ENCODE results near the gene MYT1. TPM values are rescaled to one million over a fixed set of nuclear protein-coding genes. Genes with fewer than 3 reads are reported as not detected.

MYT1 gene
- total RNA-seq, 2 donors from 2014 or later = 2.4 to 4.5 TPM

Other genes with a start within 250 kb of the MYT1 start
- 10 to 100 TPM; 36.5 to 47.8 TPM for gene UCKL1, start 208.0 kb upstream of the MYT1 start, total RNA-seq
- 10 to 100 TPM; 23.7 to 26.8 TPM for gene ZNF512B, start 194.5 kb upstream of the MYT1 start, total RNA-seq
- 1 to 10 TPM; 5.6 to 6.0 TPM for gene SAMD10, start 184.8 kb upstream of the MYT1 start, total RNA-seq
- 10 to 100 TPM; 73.3 to 73.9 TPM for gene PRPF6, start 183.3 kb upstream of the MYT1 start, total RNA-seq
- 1 to 10 TPM; 4.0 to 4.1 TPM for gene C20orf204, start 128.3 kb upstream of the MYT1 start, total RNA-seq
- 1 to 10 TPM; 2.3 to 2.8 TPM for gene SOX18, start 114.8 kb upstream of the MYT1 start, total RNA-seq
- 100 to 1,000 TPM in 1 of 2 donors, 10 to 100 TPM in 1; 64.3 to 110 TPM for gene TCEA2, start 101.3 kb upstream of the MYT1 start, total RNA-seq
- 10 to 100 TPM; 14.6 to 15.8 TPM for gene RGS19, start 84.9 kb upstream of the MYT1 start, total RNA-seq
- gene OPRL1, start 84.4 kb upstream of the MYT1 start, total RNA-seq = 1 to 10 TPM; 4.1 to 5.5 TPM
- gene LKAAEAR1, start 80.1 kb upstream of the MYT1 start, total RNA-seq = not detected
- not detected for gene NPBWR2, start 56.9 kb upstream of the MYT1 start, total RNA-seq
- gene PCMTD2, start 91.3 kb downstream of the MYT1 start, total RNA-seq = 100 to 1,000 TPM; 145 to 158 TPM

All from endodermal cell (in vitro differentiated cells).